K562 (cell line): Measurements from ENCODE around the gene SUPT3H. TPM values are rescaled to one million over a fixed set of nuclear protein-coding genes. Genes with fewer than 3 reads are reported as not detected.

Experiments
- ATAC-seq: fragments of 200-7000 bp; cut with Tn5 transposase; 3 replicates; pipeline ENCODE4 v1.9.1; 2020; ENCODE audit warnings: moderate library complexity
- BruUV-seq: library from RNA; stranded (reverse); fragments of 400-500 nt; replicated peaks from 2 replicates; lab custom pipeline; 2021; lab: Mats Ljungman, UMichigan
- CTCF ChIA-PET: fragments of 300-600 bp; formaldehyde crosslinking; extraction: SDS; loops from one replicate; lab custom pipeline; 2021; ENCODE audit warnings: low intra/inter-chr PET ratio; lab: Yijun Ruan, JAX
- POLR2A ChIA-PET: fragments of 300-600, 350-650 bp; sonication (Branson Sonifier 250); formaldehyde crosslinking; extraction: SDS; loops from one replicate; lab custom pipeline; 2021; ENCODE audit warnings: antibody characterized with exemption, inconsistent platforms; lab: Yijun Ruan, JAX
- DNase-seq, 4 experiments: peaks; one replicate each; pipeline versions ENCODE4 v3.0.0 to v3.0.0-alpha.2; 2011 to 2018; ENCODE audit warnings: low spot score in 3 of 4, mixed read lengths in 3 of 4; ENCODE audit errors: extremely low read depth in 1 of 4
- FAIRE-seq: peaks from 2 replicates; lab custom pipeline; 2011; peaks lifted over from hg19 to GRCh38; lab: Jason Lieb, UNC
- H2AFZ ChIP-seq: 2 replicates; pipeline ENCODE4 v1.6.0; 2011; ENCODE audit warnings: low read depth, low read length, control low read depth, inconsistent platforms
- H3K27ac ChIP-seq: fragments of 200-600 bp; 3 replicates; pipeline ENCODE4 v1.8.0; 2011; ENCODE audit warnings: low read depth, mild to moderate bottlenecking, control low read depth, inconsistent platforms, low read length, moderate library complexity, mixed read lengths; ENCODE audit errors: extremely low read depth
- H3K27me3 ChIP-seq, 2 experiments: fragments of 300-600 bp in 1 of 2; 2 replicates in 1 of 2; 3 replicates in 1 of 2; pipeline versions ENCODE4 v1.6.0 to v1.8.0; 2011; ENCODE audit warnings: inconsistent platforms in 2 of 2, low read length in 2 of 2, mild to moderate bottlenecking in 1 of 2, mixed read lengths in 1 of 2, moderate library complexity in 1 of 2; ENCODE audit not compliant: control insufficient read depth in 2 of 2, insufficient read depth in 2 of 2
- H3K36me3 ChIP-seq: fragments of 300-600 bp; 3 replicates; pipeline ENCODE4 v1.8.0; 2011; ENCODE audit warnings: mild to moderate bottlenecking, low read length, inconsistent platforms; ENCODE audit not compliant: control insufficient read depth, insufficient read depth
- H3K4me1 ChIP-seq, 2 experiments: fragments of 200-600 bp in 1 of 2; replicated peaks in 1 of 2; 2 replicates in 1 of 2; 3 replicates in 1 of 2; pipeline versions ENCODE4 v1.5.1 to v1.8.0; 2011; ENCODE audit warnings: inconsistent platforms in 2 of 2, low read length in 2 of 2, mild to moderate bottlenecking in 1 of 2, mixed read lengths in 1 of 2, moderate library complexity in 1 of 2; ENCODE audit not compliant: control insufficient read depth in 2 of 2, insufficient read depth in 2 of 2
- H3K4me2 ChIP-seq: 2 replicates; pipeline ENCODE4 v1.6.1; 2011; ENCODE audit warnings: low read length, control low read depth, inconsistent platforms, mixed read lengths; ENCODE audit not compliant: insufficient read depth
- H3K4me3 ChIP-seq: fragments of 200-600 bp; sonication (generic), shearing (Covaris generic); 2 replicates; pipeline ENCODE4 v1.5.1; 2016; ENCODE audit warnings: control low read depth, inconsistent platforms
- H3K79me2 ChIP-seq: fragments of 200-600 bp; 3 replicates; pipeline ENCODE4 v1.8.0; 2011; ENCODE audit warnings: low read length, inconsistent platforms; ENCODE audit not compliant: control insufficient read depth, insufficient read depth
- H3K9ac ChIP-seq, 2 experiments: 2 replicates each; pipeline versions ENCODE4 v1.6.0 to v1.6.1; 2011; ENCODE audit warnings: low read depth in 2 of 2, low read length in 2 of 2, control low read depth in 1 of 2, inconsistent platforms in 1 of 2, mild to moderate bottlenecking in 1 of 2, mixed read lengths in 1 of 2; ENCODE audit not compliant: insufficient read depth in 1 of 2
- H3K9me1 ChIP-seq: one replicate; pipeline ENCODE4 v1.6.0; 2011; ENCODE audit warnings: inconsistent platforms, mild to moderate bottlenecking, low read length, moderate library complexity; ENCODE audit not compliant: control insufficient read depth, insufficient read depth
- H3K9me3 ChIP-seq: replicated peaks from 2 replicates; pipeline ENCODE4 v1.5.1; 2011; ENCODE audit warnings: low read depth, low read length, inconsistent platforms; ENCODE audit not compliant: control insufficient read depth, insufficient read depth
- H4K20me1 ChIP-seq: replicated peaks from 2 replicates; pipeline ENCODE4 v1.6.1; 2011; ENCODE audit warnings: low read length, inconsistent platforms, mixed read lengths; ENCODE audit not compliant: control insufficient read depth, insufficient read depth
- ARID1B ChIP-seq: fragments of 450-650 bp; IDR thresholded peaks from 2 replicates; pipeline ENCODE4 v1.6.1; 2016; ENCODE audit warnings: antibody characterized with exemption, mild to moderate bottlenecking, inconsistent platforms
- CBFA2T2 ChIP-seq: fragments of 450-650 bp; conservative IDR thresholded peaks from 2 replicates; pipeline ENCODE4 v1.6.1; 2017; ENCODE audit warnings: mild to moderate bottlenecking
- CBFA2T3 ChIP-seq: fragments of 450-650 bp; IDR thresholded peaks from 2 replicates; pipeline ENCODE4 v1.6.1; 2017
- CSDE1 ChIP-seq, 2 experiments: fragments of 450-650 bp; IDR thresholded peaks; 2 replicates each; pipeline ENCODE4 v1.6.1; 2016; ENCODE audit warnings: mild to moderate bottlenecking in 1 of 2
- FOXA3 ChIP-seq, 2 experiments: fragments of 450-650 bp in 1 of 2; sonication (generic) in 1 of 2; formaldehyde crosslinking; IDR thresholded peaks in 1 of 2; conservative IDR thresholded peaks in 1 of 2; 2 replicates each; pipeline versions ENCODE4 v1.4.0 to v1.8.0; 2020 to 2022; ENCODE audit warnings: mild to moderate bottlenecking in 2 of 2, missing genetic modification reagents in 1 of 2
- HIVEP1 ChIP-seq: fragments of 250-450 bp; sonication (Bioruptor Pico); IDR thresholded peaks from 2 replicates; pipeline ENCODE4 v1.4.0; 2020; ENCODE audit warnings: mild to moderate bottlenecking
- HMG20B ChIP-seq: fragments of 250-450 bp; sonication (Bioruptor Pico); IDR thresholded peaks from 2 replicates; pipeline ENCODE4 v1.5.0; 2021; ENCODE audit warnings: mild to moderate bottlenecking
- JUNB ChIP-seq: fragments of 450-650 bp; formaldehyde crosslinking; conservative IDR thresholded peaks from 2 replicates; pipeline ENCODE4 v1.4.0; 2020; ENCODE audit warnings: mild to moderate bottlenecking
- KLF10 ChIP-seq: fragments of 250-450 bp; sonication (Bioruptor Pico); IDR thresholded peaks from 2 replicates; pipeline ENCODE4 v1.6.1; 2021; ENCODE audit warnings: matching md5 sums
- MCM3 ChIP-seq: fragments of 450-650 bp; IDR thresholded peaks from 2 replicates; pipeline ENCODE4 v1.6.1; 2016
- NFATC3 ChIP-seq: fragments of 450-650 bp; IDR thresholded peaks from 2 replicates; pipeline ENCODE4 v1.6.1; 2017; ENCODE audit warnings: mild to moderate bottlenecking
- NR2C1 ChIP-seq, 2 experiments: fragments of 450-650 bp; IDR thresholded peaks; 2 replicates each; pipeline ENCODE4 v1.6.1; 2017; ENCODE audit warnings: mild to moderate bottlenecking in 2 of 2, antibody characterized with exemption in 1 of 2, inconsistent platforms in 1 of 2, missing compliant biosample characterization in 1 of 2, missing genetic modification characterization in 1 of 2
- RHOXF2B ChIP-seq: fragments of 250-450 bp; sonication (Bioruptor Pico); conservative IDR thresholded peaks from 2 replicates; pipeline ENCODE4 v1.5.1; 2021
- STAT5B ChIP-seq: fragments of 250-450 bp; sonication (Bioruptor Pico); IDR thresholded peaks from 2 replicates; pipeline ENCODE4 v1.8.0; 2021; ENCODE audit warnings: mild to moderate bottlenecking, inconsistent platforms
- TAF15 ChIP-seq: fragments of 200-400 bp; formaldehyde crosslinking; IDR thresholded peaks from 2 replicates; pipeline ENCODE4 v1.6.1; 2017; ENCODE audit warnings: mild to moderate bottlenecking, low read depth, low read length, moderate library complexity
- TEAD4 ChIP-seq, 2 experiments: sonication (generic) in 1 of 2; formaldehyde crosslinking in 1 of 2; IDR thresholded peaks; 2 replicates each; pipeline versions ENCODE4 v1.6.1 to v1.8.0; 2012 to 2022; ENCODE audit warnings: borderline replicate concordance in 1 of 2, inconsistent platforms in 1 of 2, low read length in 1 of 2, mild to moderate bottlenecking in 1 of 2, missing genetic modification reagents in 1 of 2
- ZKSCAN8 ChIP-seq: fragments of 200-800 bp; sonication (Bioruptor generic); IDR thresholded peaks from 2 replicates; pipeline ENCODE4 v1.6.1; 2016; ENCODE audit warnings: missing genetic modification characterization, missing compliant biosample characterization
- ZNF133 ChIP-seq: fragments of 250-450 bp; sonication (Bioruptor Pico); IDR thresholded peaks from 2 replicates; pipeline ENCODE4 v1.4.0; 2020; ENCODE audit warnings: mild to moderate bottlenecking
- ZNF282 ChIP-seq: sonication (generic); formaldehyde crosslinking; IDR thresholded peaks from 2 replicates; pipeline ENCODE4 v1.8.1; 2023; ENCODE audit warnings: missing genetic modification reagents
- ZNF707 ChIP-seq: fragments of 250-450 bp; sonication (Bioruptor Pico); conservative IDR thresholded peaks from 2 replicates; pipeline ENCODE4 v1.8.0; 2022; ENCODE audit warnings: inconsistent platforms, mild to moderate bottlenecking, moderate library complexity
- ZNF75A ChIP-seq: fragments of 450-650 bp; formaldehyde crosslinking; IDR thresholded peaks from 2 replicates; pipeline ENCODE4 v1.4.0; 2020; ENCODE audit warnings: mild to moderate bottlenecking
- in situ Hi-C: fragments of 300-500 bp; cut with MboI; formaldehyde crosslinking; loops from 4 replicates; pipeline ENCODE4 v1.15.0; 2018; ENCODE audit warnings: inconsistent platforms, mixed read lengths
- intact Hi-C: fragments of 100-400 bp; cut with micrococcal nuclease; formaldehyde crosslinking; loops from 2 replicates; pipeline ENCODE4 v1.14.2; 2022
- polyA plus RNA-seq, 8 experiments: library from polyadenylated mRNA; depleted of rRNA in 4 of 8; stranded (reverse) in 5 of 8; unstranded in 3 of 8; fragments of >200 nt; fragmentation: Nextera tagmentation in 2 of 8; fragmentation: Illumina TruSeq in 1 of 8; extraction: Ambion mirVana in 2 of 8; extraction: Trizol in 1 of 8; gene quantifications; 2 replicates each; pipeline versions ENCODE4 v1.2.1 to v1.2.3, GENCODE V29; 2011 to 2014; ENCODE audit warnings: inconsistent platforms in 1 of 8, missing spikeins in 1 of 8
- total RNA-seq, 7 experiments: library from RNA; depleted of rRNA in 6 of 7; stranded (reverse); fragments of >200 nt in 6 of 7; fragmentation: Illumina TruSeq in 2 of 7; extraction: Trizol in 2 of 7; gene quantifications; 2 replicates each; pipeline versions ENCODE4 v1.2.1 to v1.2.3, GENCODE V29; 2011 to 2021; ENCODE audit warnings: low replicate concordance in 1 of 7
- TF ChIP-seq, protein P1 (sequence below), 2 experiments: IDR thresholded peaks; 2 replicates each; pipeline ENCODE4 v1.6.1; 2012; ENCODE audit warnings: improper control_type of control experiment in 2 of 2, low read depth in 2 of 2, low read length in 2 of 2, borderline replicate concordance in 1 of 2

The SUPT3H gene
- total and polyA plus RNA-seq, 9 of the 15 experiments (the other 6 are each of a cell fraction or from before 2014, with no cell fraction given), result 7.2 to 16.3 (median 11.9) TPM

GRCh38 chr6:45369870-45370269 is 7.9 kb downstream of the SUPT3H start (continued):
- peak; percentile 62; the same call in 1 of the 2 replicates for TF ChIP-seq TEAD4 (IDR thresholded peaks at IDR 0.05; ENCODE audit: low read length)
- TF ChIP-seq TEAD4 (CRISPR knock-in tag; IDR thresholded peaks at IDR 0.05; ENCODE audit: borderline replicate concordance), result no peak
- peak; percentile 41 for TF ChIP-seq ARID1B
- no peak for TF ChIP-seq KLF10 (CRISPR knock-in tag)
- peak; percentile 54 for TF ChIP-seq CBFA2T3
- 0 out of 4 replicates have a peak, but pooled peaks of 1 of the 2 experiments have one; percentile 32 for TF ChIP-seq FOXA3 (CRISPR knock-in tag; conservative IDR thresholded peaks at IDR 0.05 in 1 of 2, IDR thresholded peaks at IDR 0.05 in 1 of 2)
- no peak for TF ChIP-seq MCM3
- TF ChIP-seq, all 486 proteins: peak for 12

- Histone ChIP-seq H3K36me3 (no peaks in the 10 kb centered on the region), H3K9ac (no peak overlapping the region), H3K9me3 (no peaks in the 10 kb centered on the region), H3K4me3 (no peak overlapping the region), H3K27ac (no peak overlapping the region), H3K79me2 (no peaks in the 10 kb centered on the region; the same call in 2 of the 3 replicates), H3K4me1 (no peaks in the 10 kb centered on the region), H2AFZ (no peak overlapping the region), H3K27me3 (no peaks in the 10 kb centered on the region), H3K4me2 (no peak overlapping the region), H3K9me1 (no peaks in the 10 kb centered on the region), H4K20me1 (no peaks in the 10 kb centered on the region)
- no peak for FAIRE-seq
- TF ChIP-seq TAF15 (no peak), RHOXF2B (CRISPR knock-in tag) (no peak), ZKSCAN8 (CRISPR knock-in tag) (no peak), ZNF282 (CRISPR knock-in tag) (no peak), NFATC3 (no peak), ZNF133 (CRISPR knock-in tag) (no peak), ZNF707 (CRISPR knock-in tag) (no peak), NR2C1 (IDR thresholded peaks at IDR 0.05) (no peak), NR2C1 (tag; IDR thresholded peaks at IDR 0.05) (no peak), HMG20B (CRISPR knock-in tag) (no peak), HIVEP1 (CRISPR knock-in tag) (no peak), STAT5B (CRISPR knock-in tag) (no peak), ZNF75A (no peak), CBFA2T2 (no peak), JUNB (CRISPR knock-in tag) (no peak), CSDE1 (IDR thresholded peaks at IDR 0.05) (no peak)
- TF ChIP-seq, protein P1, sequence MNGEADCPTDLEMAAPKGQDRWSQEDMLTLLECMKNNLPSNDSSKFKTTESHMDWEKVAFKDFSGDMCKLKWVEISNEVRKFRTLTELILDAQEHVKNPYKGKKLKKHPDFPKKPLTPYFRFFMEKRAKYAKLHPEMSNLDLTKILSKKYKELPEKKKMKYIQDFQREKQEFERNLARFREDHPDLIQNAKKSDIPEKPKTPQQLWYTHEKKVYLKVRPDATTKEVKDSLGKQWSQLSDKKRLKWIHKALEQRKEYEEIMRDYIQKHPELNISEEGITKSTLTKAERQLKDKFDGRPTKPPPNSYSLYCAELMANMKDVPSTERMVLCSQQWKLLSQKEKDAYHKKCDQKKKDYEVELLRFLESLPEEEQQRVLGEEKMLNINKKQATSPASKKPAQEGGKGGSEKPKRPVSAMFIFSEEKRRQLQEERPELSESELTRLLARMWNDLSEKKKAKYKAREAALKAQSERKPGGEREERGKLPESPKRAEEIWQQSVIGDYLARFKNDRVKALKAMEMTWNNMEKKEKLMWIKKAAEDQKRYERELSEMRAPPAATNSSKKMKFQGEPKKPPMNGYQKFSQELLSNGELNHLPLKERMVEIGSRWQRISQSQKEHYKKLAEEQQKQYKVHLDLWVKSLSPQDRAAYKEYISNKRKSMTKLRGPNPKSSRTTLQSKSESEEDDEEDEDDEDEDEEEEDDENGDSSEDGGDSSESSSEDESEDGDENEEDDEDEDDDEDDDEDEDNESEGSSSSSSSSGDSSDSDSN (IDR thresholded peaks at IDR 0.05; ENCODE audit: borderline replicate concordance in 1 of 2, low read depth in 2 of 2, low read length in 2 of 2), result no peak
- ChIA-PET CTCF (no interaction called here), POLR2A (interaction anchor here (0.6 to 2.6 kb wide), 2 partner anchors 7 to 54 kb away, joined by 3 to 17 read pairs; no protein-coding TSS in a partner anchor)
- intact Hi-C loops (no loop called here), in situ Hi-C loops (no loop called here)
- no peak for ATAC-seq
- DNase-seq, result no peak
- BruUV-seq, result no TSS peak
Measured at GRCh38 chr6:45367999-45368398, 9.7 kb downstream of the SUPT3H start.
